ENCODE results near the gene EOMES.
"Not testable (repeated sequence)": the region's sequence is repeated elsewhere in the genome, so short reads cannot be mapped to it uniquely, and the experiment has no call there.

EOMES gene

DNA sequence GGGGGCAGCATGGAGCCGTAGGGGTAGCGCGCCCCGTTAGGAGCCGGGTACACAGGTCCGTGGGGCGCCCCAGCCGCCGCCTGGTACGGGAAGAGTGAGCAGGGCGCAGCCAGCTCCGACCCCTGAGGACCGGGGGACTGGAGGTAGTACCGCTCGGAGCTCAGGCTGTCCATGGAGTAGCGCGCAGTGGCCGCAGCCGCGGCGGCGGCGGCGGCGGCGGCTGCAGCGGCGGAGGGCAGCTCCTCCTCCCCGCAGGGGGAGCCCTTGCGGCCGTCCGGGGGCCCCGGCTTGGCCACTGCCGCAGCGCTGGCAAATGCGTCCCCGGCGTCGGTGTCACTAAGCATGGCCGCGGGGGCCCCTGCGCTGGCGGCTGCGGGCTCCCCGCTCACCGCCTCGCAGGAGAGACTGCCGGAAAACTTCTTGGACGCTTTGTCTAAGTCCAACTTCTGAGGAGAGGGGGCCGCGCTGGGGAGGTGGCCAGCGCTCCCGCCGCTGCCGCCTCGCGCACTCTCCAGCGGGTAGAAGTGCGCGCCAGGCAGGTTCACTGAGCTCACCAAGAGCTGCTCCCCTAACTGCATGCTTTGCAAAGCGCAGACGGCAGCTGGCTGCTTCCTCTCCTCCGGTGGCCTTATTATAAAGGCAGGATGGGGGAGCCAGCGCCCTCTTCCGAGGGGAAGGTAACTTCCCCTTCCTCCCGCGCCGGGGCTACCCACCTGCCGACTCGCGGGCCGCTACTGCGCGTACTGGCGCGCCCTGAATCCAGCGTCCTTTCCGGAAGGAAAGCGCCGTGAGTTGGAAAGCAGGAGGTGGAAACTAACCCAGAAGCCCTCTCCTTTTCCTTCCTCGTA lies at the start of gene EOMES:
Gene EOMES, minus strand, starts transcription at position 607 of the 848 bp plus-strand sequence. Its CDS starts 29 bp downstream, at position 578.
- H3K4me3 ChIP-seq (ENCODE audit: low read depth in 1 of 2, low read length in 2 of 2) = peak within 1 kb of the TSS; percentile 30 to 78
- H3K27ac ChIP-seq (ENCODE audit: low read length) = no peak within 1 kb of the TSS
- H3K4me1 ChIP-seq (ENCODE audit: control insufficient read depth in 1 of 2, insufficient read depth in 2 of 2, low read length in 2 of 2) = peaks cover 9 to 38% of the 10 kb centered on the region in 2 donors
- H3K9me3 ChIP-seq (ENCODE audit: control insufficient read depth in 1 of 2, low read length in 2 of 2) = no peaks in the 10 kb centered on the region
- H3K27me3 ChIP-seq (ENCODE audit: low read depth, low read length) = peaks cover 73% of the 10 kb centered on the region
- no peaks in the 10 kb centered on the region for H3K36me3 ChIP-seq (ENCODE audit: control insufficient read depth in 1 of 2, insufficient read depth in 2 of 2, low read length in 2 of 2)

DNA sequence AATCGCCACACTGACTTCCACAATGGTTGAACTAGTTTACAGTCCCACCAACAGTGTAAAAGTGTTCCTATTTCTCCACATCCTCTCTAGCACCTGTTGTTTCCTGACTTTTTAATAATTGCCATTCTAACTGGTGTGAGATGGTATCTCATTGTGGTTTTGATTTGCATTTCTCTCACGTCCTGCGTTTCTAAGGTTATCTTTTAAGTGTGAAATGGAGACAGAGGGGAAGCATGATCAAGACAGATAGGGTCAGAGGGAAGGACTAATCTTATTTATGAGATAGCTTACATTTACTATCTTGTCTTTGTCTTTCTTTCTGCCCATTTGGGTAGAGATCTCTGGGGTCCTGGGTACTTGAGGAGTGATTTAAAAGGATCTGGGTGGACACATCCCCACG lies 48.3 kb upstream of the EOMES start:
- not testable (repeated sequence) for H3K36me3 ChIP-seq (ENCODE audit: control insufficient read depth in 1 of 2, insufficient read depth in 2 of 2, low read length in 2 of 2); H3K27ac ChIP-seq (ENCODE audit: low read length); H3K27me3 ChIP-seq (ENCODE audit: low read depth, low read length); H3K4me3 ChIP-seq (ENCODE audit: low read depth in 1 of 2, low read length in 2 of 2); H3K4me1 ChIP-seq (ENCODE audit: control insufficient read depth in 1 of 2, insufficient read depth in 2 of 2, low read length in 2 of 2); H3K9me3 ChIP-seq (ENCODE audit: control insufficient read depth in 1 of 2, low read length in 2 of 2)

DNA sequence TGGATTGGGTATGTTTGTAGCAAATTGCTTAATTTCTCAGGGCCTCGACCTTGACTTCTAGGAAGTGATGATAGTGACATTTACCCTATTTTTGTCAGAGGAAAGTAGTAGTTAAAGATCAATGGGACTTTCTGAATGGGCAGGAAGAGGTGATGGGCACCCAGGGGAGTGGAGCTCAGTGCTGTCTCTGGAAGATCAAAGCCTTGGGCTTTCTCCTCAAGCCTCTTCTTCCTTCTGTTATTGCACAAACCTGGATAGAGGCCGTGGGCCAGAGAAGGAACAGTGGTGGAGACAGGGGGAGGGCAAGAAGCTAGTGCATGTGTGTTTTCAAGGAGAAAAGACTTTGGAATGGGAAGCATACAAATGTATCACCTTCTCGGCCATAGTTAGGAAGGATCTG lies 44.9 kb upstream of the EOMES start:
- no peak overlapping the region for H3K27ac ChIP-seq (ENCODE audit: low read length)
- H3K4me3 ChIP-seq (ENCODE audit: low read depth in 1 of 2, low read length in 2 of 2) = no peak overlapping the region
- no peaks in the 10 kb centered on the region for H3K4me1 ChIP-seq (ENCODE audit: control insufficient read depth in 1 of 2, insufficient read depth in 2 of 2, low read length in 2 of 2)
- H3K36me3 ChIP-seq (ENCODE audit: control insufficient read depth in 1 of 2, insufficient read depth in 2 of 2, low read length in 2 of 2) = no peaks in the 10 kb centered on the region
- no peaks in the 10 kb centered on the region for H3K9me3 ChIP-seq (ENCODE audit: control insufficient read depth in 1 of 2, low read length in 2 of 2)
- H3K27me3 ChIP-seq (ENCODE audit: low read depth, low read length) = no peaks in the 10 kb centered on the region

DNA sequence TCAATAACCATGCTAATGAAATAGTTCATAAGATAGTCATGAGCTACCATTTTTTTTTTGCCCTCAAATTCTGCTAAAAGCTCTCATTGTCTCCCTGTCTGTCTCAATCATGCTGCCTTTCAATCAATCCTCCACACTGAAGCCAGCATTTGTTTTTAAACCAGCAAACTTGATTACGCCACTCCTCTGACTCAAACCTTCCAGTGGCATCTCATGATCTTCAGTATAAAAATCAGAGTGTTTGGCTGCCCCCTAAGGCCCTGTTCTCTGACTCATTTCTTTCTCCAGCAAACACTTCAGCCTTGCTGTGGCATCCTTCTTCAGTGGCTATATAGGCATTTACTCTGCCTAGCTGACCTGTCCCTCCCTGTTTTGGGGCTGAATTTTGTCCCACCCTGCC lies 36.0 kb upstream of the EOMES start:
- no peaks in the 10 kb centered on the region for H3K36me3 ChIP-seq (ENCODE audit: control insufficient read depth in 1 of 2, insufficient read depth in 2 of 2, low read length in 2 of 2)
- H3K27ac ChIP-seq (ENCODE audit: low read length) = no peak overlapping the region
- H3K27me3 ChIP-seq (ENCODE audit: low read depth, low read length) = no peaks in the 10 kb centered on the region
- no peaks in the 10 kb centered on the region for H3K9me3 ChIP-seq (ENCODE audit: control insufficient read depth in 1 of 2, low read length in 2 of 2)
- no peak overlapping the region for H3K4me3 ChIP-seq (ENCODE audit: low read depth in 1 of 2, low read length in 2 of 2)
- H3K4me1 ChIP-seq (ENCODE audit: control insufficient read depth in 1 of 2, insufficient read depth in 2 of 2, low read length in 2 of 2) = no peaks in the 10 kb centered on the region

DNA sequence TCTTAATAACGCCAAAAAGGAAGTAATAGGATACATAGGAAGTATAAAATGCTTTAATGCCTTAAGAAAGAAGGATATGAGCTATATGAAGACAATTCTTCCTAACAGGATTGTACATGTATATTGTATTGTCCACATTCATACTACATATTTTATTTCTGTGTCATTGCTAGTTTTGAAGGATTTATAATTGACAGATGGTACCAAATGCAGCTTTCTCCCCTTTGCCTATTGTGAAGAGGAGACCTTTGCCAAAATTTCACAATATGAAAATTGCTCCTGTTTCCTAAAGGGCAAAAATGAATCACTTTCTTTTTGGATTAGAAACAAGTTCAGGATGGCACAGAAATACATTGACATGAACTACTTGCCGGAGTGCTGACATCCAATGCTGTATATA lies 34.8 kb upstream of the EOMES start:
- H3K4me3 ChIP-seq (ENCODE audit: low read depth in 1 of 2, low read length in 2 of 2) = no peak overlapping the region
- no peaks in the 10 kb centered on the region for H3K9me3 ChIP-seq (ENCODE audit: control insufficient read depth in 1 of 2, low read length in 2 of 2)
- H3K36me3 ChIP-seq (ENCODE audit: control insufficient read depth in 1 of 2, insufficient read depth in 2 of 2, low read length in 2 of 2) = no peaks in the 10 kb centered on the region
- H3K27me3 ChIP-seq (ENCODE audit: low read depth, low read length) = no peaks in the 10 kb centered on the region
- no peaks in the 10 kb centered on the region for H3K4me1 ChIP-seq (ENCODE audit: control insufficient read depth in 1 of 2, insufficient read depth in 2 of 2, low read length in 2 of 2)
- H3K27ac ChIP-seq (ENCODE audit: low read length) = no peak overlapping the region

DNA sequence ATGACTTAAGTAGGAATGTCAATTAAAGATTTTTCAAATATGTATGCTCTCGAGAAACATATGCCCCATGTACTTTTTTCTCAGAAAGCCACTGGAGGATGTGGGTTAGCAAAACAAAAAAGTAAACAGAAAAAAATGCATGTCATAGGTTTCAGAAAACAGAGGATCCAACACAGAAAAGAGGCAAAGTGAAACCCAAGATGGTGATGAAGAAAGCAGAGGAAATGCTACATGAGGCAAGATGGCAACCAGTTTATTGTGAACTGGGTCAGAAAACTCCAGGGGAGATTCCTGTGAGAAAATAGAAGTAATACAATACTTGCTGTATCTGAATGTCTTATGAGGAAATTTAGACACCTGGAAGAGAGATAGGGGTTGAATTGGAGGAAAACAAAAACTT lies 30.8 kb upstream of the EOMES start:
- no peak overlapping the region for H3K4me3 ChIP-seq (ENCODE audit: low read depth in 1 of 2, low read length in 2 of 2)
- no peaks in the 10 kb centered on the region for H3K27me3 ChIP-seq (ENCODE audit: low read depth, low read length)
- H3K27ac ChIP-seq (ENCODE audit: low read length) = no peak overlapping the region
- H3K9me3 ChIP-seq (ENCODE audit: control insufficient read depth in 1 of 2, low read length in 2 of 2) = no peaks in the 10 kb centered on the region
- no peaks in the 10 kb centered on the region for H3K4me1 ChIP-seq (ENCODE audit: control insufficient read depth in 1 of 2, insufficient read depth in 2 of 2, low read length in 2 of 2)
- no peaks in the 10 kb centered on the region for H3K36me3 ChIP-seq (ENCODE audit: control insufficient read depth in 1 of 2, insufficient read depth in 2 of 2, low read length in 2 of 2)

DNA sequence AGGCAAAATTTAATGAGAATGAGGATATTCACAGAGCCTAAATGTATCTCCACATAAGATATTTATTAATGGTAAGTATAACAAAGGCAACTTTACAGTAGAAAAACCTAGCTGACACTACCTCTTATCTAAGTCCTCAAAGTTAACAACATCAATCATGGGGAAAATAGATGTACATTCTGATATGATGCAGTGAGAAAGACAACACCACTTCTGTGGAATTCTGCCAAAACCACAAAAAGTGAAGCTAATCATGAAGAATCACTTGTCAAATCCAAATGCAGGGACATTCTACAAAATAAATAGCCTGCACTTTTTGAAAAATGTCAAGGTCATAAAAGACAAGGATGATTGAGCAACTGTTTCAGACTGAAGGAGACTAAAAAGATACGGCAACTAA lies 27.5 kb upstream of the EOMES start:
- no peak overlapping the region for H3K27ac ChIP-seq (ENCODE audit: low read length)
- no peak overlapping the region for H3K4me3 ChIP-seq (ENCODE audit: low read depth in 1 of 2, low read length in 2 of 2)
- H3K36me3 ChIP-seq (ENCODE audit: control insufficient read depth in 1 of 2, insufficient read depth in 2 of 2, low read length in 2 of 2) = no peaks in the 10 kb centered on the region
- H3K4me1 ChIP-seq (ENCODE audit: control insufficient read depth in 1 of 2, insufficient read depth in 2 of 2, low read length in 2 of 2) = no peaks in the 10 kb centered on the region
- H3K9me3 ChIP-seq (ENCODE audit: control insufficient read depth in 1 of 2, low read length in 2 of 2) = no peaks in the 10 kb centered on the region
- no peaks in the 10 kb centered on the region for H3K27me3 ChIP-seq (ENCODE audit: low read depth, low read length)

DNA sequence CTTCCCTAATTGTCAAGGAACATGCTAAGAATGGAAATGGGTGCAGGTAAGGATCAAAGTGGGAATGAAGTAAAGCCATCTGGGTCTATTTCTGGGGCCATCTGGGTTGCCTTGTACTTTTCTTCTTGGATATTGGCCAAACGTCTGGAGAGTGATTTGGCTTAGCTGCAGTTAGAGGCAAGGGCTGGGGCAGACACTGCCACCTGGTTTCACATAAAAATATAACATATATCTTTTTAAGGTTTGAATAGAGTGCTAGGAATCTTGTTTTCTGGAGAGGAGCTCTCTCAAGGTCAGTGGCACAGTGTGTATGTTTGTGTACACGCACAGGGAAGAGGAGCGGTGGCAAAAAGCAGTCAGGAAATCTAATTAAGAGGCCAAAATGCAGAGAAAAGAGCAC lies 24.7 kb upstream of the EOMES start:
- H3K27ac ChIP-seq (ENCODE audit: low read length) = no peak overlapping the region

DNA sequence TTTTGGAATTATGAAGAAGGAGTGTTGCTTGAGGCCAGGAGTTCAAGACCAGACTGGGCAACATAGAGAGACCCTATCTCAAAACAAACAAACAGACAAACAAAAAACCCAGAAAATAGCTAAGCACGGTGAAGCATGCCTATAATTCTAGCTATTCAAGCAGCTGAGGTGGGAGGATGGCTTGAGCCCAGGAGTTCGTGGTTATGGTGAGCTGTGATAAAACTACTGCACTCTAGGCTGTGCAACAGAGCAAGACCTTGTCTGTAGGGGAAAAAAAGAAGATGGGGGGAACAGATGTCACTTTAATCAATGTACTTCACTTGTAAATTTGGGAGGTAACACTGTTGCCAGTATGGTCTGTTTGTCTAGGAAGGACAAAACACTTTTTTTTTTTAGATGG lies 18.7 kb upstream of the EOMES start:
- no peaks in the 10 kb centered on the region for H3K9me3 ChIP-seq (ENCODE audit: control insufficient read depth in 1 of 2, low read length in 2 of 2)

More for the DNA sequence above, 24.7 kb upstream of the EOMES start:
- Histone ChIP-seq H3K36me3 (ENCODE audit: control insufficient read depth in 1 of 2, insufficient read depth in 2 of 2, low read length in 2 of 2) (no peaks in the 10 kb centered on the region), H3K27me3 (ENCODE audit: low read depth, low read length) (no peaks in the 10 kb centered on the region), H3K4me3 (ENCODE audit: low read depth in 1 of 2, low read length in 2 of 2) (no peak overlapping the region), H3K9me3 (ENCODE audit: control insufficient read depth in 1 of 2, low read length in 2 of 2) (no peaks in the 10 kb centered on the region), H3K4me1 (ENCODE audit: control insufficient read depth in 1 of 2, insufficient read depth in 2 of 2, low read length in 2 of 2) (no peaks in the 10 kb centered on the region)

DNA sequence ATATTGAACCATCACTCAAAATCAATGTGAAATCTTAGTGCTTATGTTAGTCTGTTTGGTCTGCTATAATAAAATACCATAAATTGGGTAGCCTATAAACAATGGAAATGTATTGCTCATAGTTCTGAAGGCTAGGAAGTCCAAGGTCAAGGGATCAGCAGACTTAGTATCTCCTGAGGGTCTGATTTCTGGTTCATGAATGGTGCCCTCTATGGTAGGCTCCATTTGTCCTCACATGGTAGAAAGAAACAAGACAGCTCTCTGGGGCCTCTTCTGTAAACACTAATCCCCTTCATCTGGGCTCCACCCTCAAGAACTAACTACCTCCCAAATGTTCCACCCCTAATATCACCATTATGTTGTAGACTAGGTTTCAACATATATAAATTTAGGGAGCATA lies 15.0 kb upstream of the EOMES start:
- H3K4me1 ChIP-seq (ENCODE audit: control insufficient read depth in 1 of 2, insufficient read depth in 2 of 2, low read length in 2 of 2) = no peaks in the 10 kb centered on the region
- no peaks in the 10 kb centered on the region for H3K9me3 ChIP-seq (ENCODE audit: control insufficient read depth in 1 of 2, low read length in 2 of 2)
- H3K36me3 ChIP-seq (ENCODE audit: control insufficient read depth in 1 of 2, insufficient read depth in 2 of 2, low read length in 2 of 2) = no peaks in the 10 kb centered on the region
- H3K27ac ChIP-seq (ENCODE audit: low read length) = no peak overlapping the region
- H3K27me3 ChIP-seq (ENCODE audit: low read depth, low read length) = no peaks in the 10 kb centered on the region
- no peak overlapping the region for H3K4me3 ChIP-seq (ENCODE audit: low read depth in 1 of 2, low read length in 2 of 2)

More for the DNA sequence above, 18.7 kb upstream of the EOMES start:
- H3K36me3 ChIP-seq (ENCODE audit: control insufficient read depth in 1 of 2, insufficient read depth in 2 of 2, low read length in 2 of 2) = no peaks in the 10 kb centered on the region
- no peaks in the 10 kb centered on the region for H3K27me3 ChIP-seq (ENCODE audit: low read depth, low read length)
- no peak overlapping the region for H3K27ac ChIP-seq (ENCODE audit: low read length)
- no peak overlapping the region for H3K4me3 ChIP-seq (ENCODE audit: low read depth in 1 of 2, low read length in 2 of 2)
- H3K4me1 ChIP-seq (ENCODE audit: control insufficient read depth in 1 of 2, insufficient read depth in 2 of 2, low read length in 2 of 2) = no peaks in the 10 kb centered on the region

DNA sequence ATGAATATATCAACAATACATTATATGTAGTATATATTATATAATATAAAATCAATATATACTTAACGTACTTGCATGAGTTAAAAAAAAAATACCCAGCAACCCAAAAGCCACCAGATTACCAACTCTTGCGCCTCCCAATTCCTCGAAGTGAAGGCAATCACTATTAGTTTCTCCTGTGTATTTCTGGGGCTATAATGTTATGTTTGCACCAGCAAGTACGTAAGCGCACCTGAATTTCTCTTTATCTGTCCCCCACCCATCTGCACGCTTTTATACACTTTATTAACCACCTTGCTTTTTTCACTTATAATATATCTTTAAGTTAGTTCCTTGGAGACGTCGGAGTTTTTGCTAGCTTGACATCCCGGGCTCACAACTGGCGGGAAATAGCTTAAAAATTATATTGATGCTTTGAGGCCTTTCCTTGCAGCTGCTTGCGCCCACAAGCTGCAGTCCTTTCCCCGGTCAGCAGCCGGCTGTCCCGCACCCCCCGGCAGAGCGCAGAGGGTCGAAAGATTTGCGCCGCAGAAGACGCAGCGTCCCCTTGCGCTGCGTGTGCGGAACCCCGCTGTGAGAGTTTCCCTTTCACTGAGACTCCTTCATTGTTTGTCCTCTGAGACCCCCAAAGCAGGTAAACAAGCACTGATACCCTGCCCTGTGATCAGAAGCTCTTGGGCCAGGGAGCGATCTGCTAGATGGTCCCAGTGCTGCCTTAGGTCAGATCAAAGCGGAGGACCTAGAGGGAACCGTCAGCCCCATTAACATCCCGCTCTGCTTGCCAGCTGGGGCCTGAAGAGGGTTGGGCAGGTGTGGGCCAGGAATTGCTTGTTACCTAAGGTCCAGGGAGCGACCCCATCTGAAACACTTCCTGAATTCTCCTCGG lies 8.9 kb upstream of the EOMES start:
- no peak overlapping the region for H3K27ac ChIP-seq (ENCODE audit: low read length)
- peaks cover 55% of the 10 kb centered on the region for H3K27me3 ChIP-seq (ENCODE audit: low read depth, low read length)
- H3K4me1 ChIP-seq (ENCODE audit: control insufficient read depth in 1 of 2, insufficient read depth in 2 of 2, low read length in 2 of 2) = peaks cover 0 to 28% of the 10 kb centered on the region in 2 donors
- H3K4me3 ChIP-seq (ENCODE audit: low read depth in 1 of 2, low read length in 2 of 2) = no peak overlapping the region
- H3K9me3 ChIP-seq (ENCODE audit: control insufficient read depth in 1 of 2, low read length in 2 of 2) = peaks cover 0 to 6% of the 10 kb centered on the region in 2 donors
- no peaks in the 10 kb centered on the region for H3K36me3 ChIP-seq (ENCODE audit: control insufficient read depth in 1 of 2, insufficient read depth in 2 of 2, low read length in 2 of 2)
